HepG2 (cell line): ENCODE data around the gene ABCC5. TPM values are rescaled to one million over a fixed set of nuclear protein-coding genes. Genes with fewer than 3 reads are reported as not detected.

Experiments
- ATAC-seq: fragments of 200-7000 bp; cut with Tn5 transposase; 3 replicates; pipeline ENCODE4 v1.9.1; 2020; ENCODE audit warnings: mild to moderate bottlenecking, moderate library complexity
- BruUV-seq: library from RNA; stranded (reverse); fragments of 400-500 nt; replicated peaks from 2 replicates; lab custom pipeline; 2021; lab: Mats Ljungman, UMichigan
- CTCF ChIA-PET: fragments of 300-600 bp; formaldehyde crosslinking; extraction: SDS; loops from one replicate; lab custom pipeline; 2021; ENCODE audit warnings: low total read pairs, inconsistent platforms, low intra/inter-chr PET ratio; lab: Yijun Ruan, JAX
- POLR2A ChIA-PET: fragments of 350-600 bp; sonication (Branson Sonifier 250); formaldehyde crosslinking; loops from one replicate; lab custom pipeline; 2020; ENCODE audit warnings: antibody characterized with exemption, inconsistent platforms; lab: Yijun Ruan, JAX
- DNase-seq: peaks from one replicate; pipeline ENCODE4 v3.0.0-alpha.2; 2015; ENCODE audit warnings: low spot score
- FAIRE-seq: peaks from 3 replicates; lab custom pipeline; 2011; peaks lifted over from hg19 to GRCh38; lab: Jason Lieb, UNC
- H2AFZ ChIP-seq: one replicate; pipeline ENCODE4 v1.6.1; 2011; ENCODE audit warnings: low read length, inconsistent platforms
- H3K27ac ChIP-seq: fragments of 300-600 bp; 3 replicates; pipeline ENCODE4 v1.8.0; 2011; ENCODE audit warnings: mixed run types, mild to moderate bottlenecking, mixed read lengths, low read length, inconsistent platforms; ENCODE audit not compliant: insufficient read depth; ENCODE audit errors: extremely low read length
- H3K27me3 ChIP-seq, 2 experiments: fragments of 200-600 bp in 1 of 2; 2 replicates in 1 of 2; 3 replicates in 1 of 2; pipeline versions ENCODE4 v1.6.0 to v1.8.0; 2011; ENCODE audit warnings: low read length in 2 of 2, mild to moderate bottlenecking in 2 of 2, moderate library complexity in 2 of 2, inconsistent platforms in 1 of 2; ENCODE audit not compliant: insufficient read depth in 2 of 2, control insufficient read depth in 1 of 2
- H3K36me3 ChIP-seq, 2 experiments: fragments of 200-600 bp in 1 of 2; replicated peaks in 1 of 2; 2 replicates in 1 of 2; 3 replicates in 1 of 2; pipeline versions ENCODE4 v1.5.1 to v1.8.0; 2011; ENCODE audit warnings: low read length in 2 of 2, inconsistent platforms in 1 of 2; ENCODE audit not compliant: insufficient read depth in 2 of 2, control insufficient read depth in 1 of 2
- H3K4me1 ChIP-seq: 2 replicates; pipeline ENCODE4 v1.5.1; 2012; ENCODE audit warnings: low read length, inconsistent platforms; ENCODE audit not compliant: insufficient read depth
- H3K4me2 ChIP-seq: 2 replicates; pipeline ENCODE4 v1.6.0; 2011; ENCODE audit warnings: low read depth, low read length, inconsistent platforms
- H3K4me3 ChIP-seq, 3 experiments: fragments of 200-600 bp in 1 of 3; sonication (generic), shearing (Covaris generic) in 1 of 3; replicated peaks in 1 of 3; 2 replicates each; pipeline ENCODE4 v1.5.1; 2011 to 2016; ENCODE audit warnings: low read length in 3 of 3, inconsistent platforms in 2 of 3, low read depth in 2 of 3, mild to moderate bottlenecking in 2 of 3, control low read depth in 1 of 3, mixed read lengths in 1 of 3; ENCODE audit not compliant: insufficient read depth in 1 of 3
- H3K79me2 ChIP-seq: one replicate; pipeline ENCODE4 v1.6.1; 2011; ENCODE audit warnings: low read length, inconsistent platforms; ENCODE audit not compliant: insufficient read depth
- H3K9ac ChIP-seq: 2 replicates; pipeline ENCODE4 v1.6.0; 2011; ENCODE audit warnings: mild to moderate bottlenecking, low read depth, low read length, inconsistent platforms; ENCODE audit not compliant: insufficient read depth
- H3K9me3 ChIP-seq: 2 replicates; pipeline ENCODE4 v1.5.1; 2012; ENCODE audit warnings: mild to moderate bottlenecking, low read length
- H4K20me1 ChIP-seq: 2 replicates; pipeline ENCODE4 v1.6.0; 2011; ENCODE audit warnings: inconsistent platforms, mild to moderate bottlenecking, low read length, moderate library complexity; ENCODE audit not compliant: insufficient read depth
- ASH2L ChIP-seq: fragments of 300-600, 200-600 bp; sonication (generic); IDR thresholded peaks from 2 replicates; pipeline ENCODE4 v1.7.0; 2017; ENCODE audit warnings: low read depth, mild to moderate bottlenecking, moderate library complexity, mixed read lengths, low read length; ENCODE audit not compliant: insufficient read length
- CHCHD3 ChIP-seq: sonication (generic); formaldehyde crosslinking; IDR thresholded peaks from 2 replicates; pipeline ENCODE4 v1.8.0; 2022; ENCODE audit warnings: mild to moderate bottlenecking, missing genetic modification reagents, moderate library complexity
- ELK4 ChIP-seq: sonication (generic); formaldehyde crosslinking; IDR thresholded peaks from 2 replicates; pipeline ENCODE4 v1.9.0; 2021; ENCODE audit warnings: missing genetic modification reagents, borderline replicate concordance
- ETV6 ChIP-seq: sonication (generic); formaldehyde crosslinking; conservative IDR thresholded peaks from 2 replicates; pipeline ENCODE4 v1.4.0; 2020; ENCODE audit warnings: missing genetic modification reagents
- FOSL2 ChIP-seq: sonication (generic); formaldehyde crosslinking; IDR thresholded peaks from 2 replicates; pipeline ENCODE4 v1.4.0; 2020; ENCODE audit warnings: missing genetic modification reagents
- IRF9 ChIP-seq: sonication (generic); formaldehyde crosslinking; IDR thresholded peaks from 2 replicates; pipeline ENCODE4 v1.8.0; 2022; ENCODE audit warnings: missing genetic modification reagents, mild to moderate bottlenecking, borderline replicate concordance
- NPAS2 ChIP-seq: sonication (generic); formaldehyde crosslinking; IDR thresholded peaks from 2 replicates; pipeline ENCODE4 v1.8.0; 2022; ENCODE audit warnings: mild to moderate bottlenecking, missing genetic modification reagents, borderline replicate concordance
- PREB ChIP-seq: sonication (generic); formaldehyde crosslinking; IDR thresholded peaks from 2 replicates; pipeline ENCODE4 v1.4.0; 2020; ENCODE audit warnings: missing genetic modification reagents
- REPIN1 ChIP-seq: sonication (generic); formaldehyde crosslinking; IDR thresholded peaks from 2 replicates; pipeline ENCODE4 v1.8.0; 2022; ENCODE audit warnings: missing genetic modification reagents, low read depth, mild to moderate bottlenecking, borderline replicate concordance
- STAG1 ChIP-seq: sonication (generic); formaldehyde crosslinking; IDR thresholded peaks from 2 replicates; pipeline ENCODE4 v1.4.0; 2020; ENCODE audit warnings: missing genetic modification reagents
- TRIM22 ChIP-seq: fragments of 450-650 bp; IDR thresholded peaks from 2 replicates; pipeline ENCODE4 v1.6.1; 2017
- ZFAT ChIP-seq: sonication (generic); formaldehyde crosslinking; conservative IDR thresholded peaks from 2 replicates; pipeline ENCODE4 v1.8.1; 2023; ENCODE audit warnings: missing genetic modification reagents, inconsistent platforms
- ZFP90 ChIP-seq: sonication (generic); formaldehyde crosslinking; IDR thresholded peaks from 2 replicates; pipeline ENCODE4 v1.8.0; 2022; ENCODE audit warnings: missing genetic modification reagents, mild to moderate bottlenecking, inconsistent platforms, borderline replicate concordance
- ZNF549 ChIP-seq: sonication (generic); formaldehyde crosslinking; IDR thresholded peaks from 2 replicates; pipeline ENCODE4 v1.5.0; 2020; ENCODE audit warnings: missing genetic modification reagents
- ZNF761 ChIP-seq: sonication (generic); formaldehyde crosslinking; conservative IDR thresholded peaks from 2 replicates; pipeline ENCODE4 v1.4.0; 2020; ENCODE audit warnings: mild to moderate bottlenecking, missing genetic modification reagents
- ZNF776 ChIP-seq: sonication (generic); formaldehyde crosslinking; IDR thresholded peaks from 2 replicates; pipeline ENCODE4 v1.4.0; 2020; ENCODE audit warnings: mild to moderate bottlenecking, missing genetic modification reagents
- ZSCAN22 ChIP-seq: sonication (generic); formaldehyde crosslinking; IDR thresholded peaks from 2 replicates; pipeline ENCODE4 v1.4.0; 2020; ENCODE audit warnings: mild to moderate bottlenecking, missing genetic modification reagents
- WGBS: methylation state at CpG from one replicate; pipeline ENCODE4 v1.1.6; 2017; ENCODE audit warnings: low lambda C conversion rate; 5-methylcytosine and 5-hydroxymethylcytosine counted together
- in situ Hi-C: cut with HindIII; loops from 2 replicates; pipeline ENCODE4 v1.10.0; 2017; ENCODE audit warnings: low pct_unique_long_range_greater_than_20kb; ENCODE audit not compliant: extremely low pct_ligation_motif_present
- intact Hi-C: fragments of 100-400 bp; cut with micrococcal nuclease; formaldehyde crosslinking; loops from one replicate; pipeline ENCODE4 v1.10.0; 2022; ENCODE audit not compliant: unreplicated experiment
- polyA plus RNA-seq, 8 experiments: library from polyadenylated mRNA; depleted of rRNA in 3 of 8; stranded (reverse) in 7 of 8; unstranded in 1 of 8; fragments of >200 nt; fragmentation: Illumina TruSeq in 4 of 8; extraction: Trizol in 4 of 8; gene quantifications; 2 replicates each; pipeline versions ENCODE4 v1.2.1 to v1.2.3, GENCODE V29; 2011 to 2016; ENCODE audit warnings: low read depth in 4 of 8, missing spikeins in 1 of 8, mixed read lengths in 1 of 8; ENCODE audit not compliant: insufficient read depth in 1 of 8
- total RNA-seq, 5 experiments: library from RNA; depleted of rRNA; stranded (reverse); fragments of >200 nt; fragmentation: Illumina TruSeq; extraction: Trizol; gene quantifications; 2 replicates each; pipeline ENCODE4 v1.2.3, GENCODE V29; 2016; ENCODE audit warnings: low read depth in 1 of 5

ABCC5 gene
- total and polyA plus RNA-seq, 2 of the 13 experiments (the other 11 are each of a cell fraction or from before 2014, with no cell fraction given): 12.5 to 12.7 TPM

- no peaks in the 10 kb centered on the region for H3K9me3 ChIP-seq
- DNase-seq: no peak
- H4K20me1 ChIP-seq: no peaks in the 10 kb centered on the region
- H3K9ac ChIP-seq: no peak overlapping the region
- no peak for FAIRE-seq
- 58% methylated on average over 5 of the region's 5 CpGs for WGBS
- H3K36me3 ChIP-seq: no peaks in the 10 kb centered on the region
- in situ Hi-C loops (no loop called here), intact Hi-C loops (no loop called here)
- TF ChIP-seq NPAS2 (CRISPR knock-in tag) (no peak), PREB (CRISPR knock-in tag) (no peak), STAG1 (no peak), ASH2L (no peak), TRIM22 (no peak), ZNF776 (CRISPR knock-in tag) (no peak), CHCHD3 (CRISPR knock-in tag) (no peak), ZFAT (CRISPR knock-in tag) (no peak), IRF9 (CRISPR knock-in tag) (no peak), ZNF761 (no peak), ETV6 (CRISPR knock-in tag) (no peak), ELK4 (no peak), FOSL2 (no peak), ZNF549 (CRISPR knock-in tag) (no peak), ZFP90 (CRISPR knock-in tag) (no peak), ZSCAN22 (no peak), REPIN1 (CRISPR knock-in tag) (no peak)
- H3K27me3 ChIP-seq: peaks cover 0 to 33% of the 10 kb centered on the region in 2 experiments; a peak in 3 of 5 replicates
- no peaks in the 10 kb centered on the region for H3K4me1 ChIP-seq
- ChIA-PET CTCF (interaction anchor here (0.8 to 1.0 kb wide), 2 partner anchors 203 to 211 kb away, joined by 4 read pairs; no protein-coding TSS in a partner anchor), POLR2A (no interaction called here)
- no peaks in the 10 kb centered on the region for H3K79me2 ChIP-seq
- no peak overlapping the region for H3K4me2 ChIP-seq
- no peak overlapping the region for H3K4me3 ChIP-seq
- no peak overlapping the region for H2AFZ ChIP-seq
- no TSS peak for BruUV-seq
- H3K27ac ChIP-seq: no peak overlapping the region
- no peak for ATAC-seq
Observed at GRCh38 chr3:184039414-184039813, 21.7 kb upstream of the ABCC5 start.
